ENCODE measurements around the gene EEFSEC.

EEFSEC gene

DNA sequence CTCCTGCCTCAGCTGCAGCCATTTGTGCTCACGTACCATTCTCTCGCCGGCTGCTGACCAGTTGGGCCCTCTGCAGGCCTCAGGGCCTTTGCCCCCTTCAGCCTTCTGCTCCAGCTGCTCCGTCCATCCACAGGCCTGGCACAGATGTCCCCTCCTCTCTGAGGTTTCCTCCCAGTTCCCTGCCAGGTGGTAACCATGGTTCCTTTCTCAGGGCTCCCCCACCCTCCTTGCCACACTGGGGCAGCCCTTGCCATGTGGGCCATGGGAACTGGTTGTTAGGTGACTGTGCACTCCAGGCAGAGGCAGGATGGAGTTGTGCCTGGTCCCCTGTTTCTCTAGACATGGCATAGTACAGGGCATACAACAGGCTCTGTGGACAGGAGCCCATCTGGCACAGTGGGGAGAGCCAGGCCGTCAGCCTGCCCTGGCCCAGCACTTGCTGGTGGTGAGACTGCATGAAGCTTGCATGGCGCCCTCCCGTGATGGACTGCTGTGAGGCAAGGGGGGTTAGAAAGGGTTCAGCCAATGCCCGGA lies 164.5 kb downstream of the EEFSEC start:
- H2AFZ ChIP-seq (ENCODE audit: low read length) = no peak overlapping the region
- H3K9ac ChIP-seq (ENCODE audit: low read length) = no peak overlapping the region
- H3K4me3 ChIP-seq (ENCODE audit: low read length) = no peak overlapping the region
- H3K9me2 ChIP-seq (replicated peaks; ENCODE audit: insufficient read depth, low read length) = no peaks in the 10 kb centered on the region
- H4K20me1 ChIP-seq (ENCODE audit: insufficient read depth, low read length) = no peaks in the 10 kb centered on the region
- no peak for TF ChIP-seq EZH2 (optimal IDR thresholded peaks at IDR 0.05; ENCODE audit: low read depth, low read length)
- TF ChIP-seq, protein P1, sequence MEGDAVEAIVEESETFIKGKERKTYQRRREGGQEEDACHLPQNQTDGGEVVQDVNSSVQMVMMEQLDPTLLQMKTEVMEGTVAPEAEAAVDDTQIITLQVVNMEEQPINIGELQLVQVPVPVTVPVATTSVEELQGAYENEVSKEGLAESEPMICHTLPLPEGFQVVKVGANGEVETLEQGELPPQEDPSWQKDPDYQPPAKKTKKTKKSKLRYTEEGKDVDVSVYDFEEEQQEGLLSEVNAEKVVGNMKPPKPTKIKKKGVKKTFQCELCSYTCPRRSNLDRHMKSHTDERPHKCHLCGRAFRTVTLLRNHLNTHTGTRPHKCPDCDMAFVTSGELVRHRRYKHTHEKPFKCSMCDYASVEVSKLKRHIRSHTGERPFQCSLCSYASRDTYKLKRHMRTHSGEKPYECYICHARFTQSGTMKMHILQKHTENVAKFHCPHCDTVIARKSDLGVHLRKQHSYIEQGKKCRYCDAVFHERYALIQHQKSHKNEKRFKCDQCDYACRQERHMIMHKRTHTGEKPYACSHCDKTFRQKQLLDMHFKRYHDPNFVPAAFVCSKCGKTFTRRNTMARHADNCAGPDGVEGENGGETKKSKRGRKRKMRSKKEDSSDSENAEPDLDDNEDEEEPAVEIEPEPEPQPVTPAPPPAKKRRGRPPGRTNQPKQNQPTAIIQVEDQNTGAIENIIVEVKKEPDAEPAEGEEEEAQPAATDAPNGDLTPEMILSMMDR (IDR thresholded peaks at IDR 0.05; ENCODE audit: low read length) = no peak
- TF ChIP-seq EZH2phosphoT487 (IDR thresholded peaks at IDR 0.05; ENCODE audit: low read length) = no peak
- H3K9me3 ChIP-seq (replicated peaks; ENCODE audit: insufficient read depth, low read length) = no peaks in the 10 kb centered on the region
- H3K27ac ChIP-seq (ENCODE audit: low read length) = no peak overlapping the region
- no peaks in the 10 kb centered on the region for H3K27me3 ChIP-seq (replicated peaks; ENCODE audit: insufficient read depth, low read length)
- H3K79me2 ChIP-seq (ENCODE audit: low read length) = no peaks in the 10 kb centered on the region
- no peaks in the 10 kb centered on the region for H3K4me1 ChIP-seq (ENCODE audit: low read length)
- H3K36me3 ChIP-seq (replicated peaks; ENCODE audit: insufficient read depth, low read length) = no peaks in the 10 kb centered on the region
- H3K4me2 ChIP-seq (ENCODE audit: low read depth, low read length) = no peak overlapping the region
- no peak for DNase-seq
- H3F3A ChIP-seq (ENCODE audit: insufficient read depth, low read length) = no peaks in the 10 kb centered on the region

DNA sequence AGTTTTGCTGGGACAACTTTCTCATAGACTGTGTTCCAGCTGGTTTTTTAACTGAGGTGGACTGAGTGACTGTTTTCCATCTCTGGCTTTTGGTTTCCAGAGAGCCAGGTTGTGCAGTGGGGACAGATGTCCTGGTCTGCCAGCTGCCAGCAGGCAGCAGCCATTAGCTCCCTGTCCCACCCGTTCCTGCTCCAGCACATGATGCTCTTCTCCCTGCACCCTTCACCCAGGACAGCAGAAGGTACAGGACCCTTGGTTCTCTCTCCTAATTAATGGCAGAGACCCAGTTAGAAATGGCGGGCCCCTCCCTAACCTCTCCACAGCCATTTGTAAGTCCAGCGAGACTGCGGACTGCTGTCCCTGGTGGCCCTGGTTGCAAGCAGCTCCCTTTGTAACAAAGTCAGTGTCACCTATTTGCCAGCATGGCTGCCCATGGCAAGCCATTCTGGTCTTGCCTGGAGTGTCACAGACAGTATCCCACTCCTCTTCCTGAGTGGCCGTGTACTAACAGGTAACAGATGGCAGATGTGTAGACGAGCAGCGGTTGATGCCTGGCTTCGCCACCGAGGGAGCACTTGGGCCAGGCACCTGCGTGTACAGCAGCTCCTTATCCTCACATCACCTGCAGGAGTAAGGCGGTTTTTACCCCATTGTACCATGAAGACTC lies 165.1 kb downstream of the EEFSEC start:
- Histone ChIP-seq H3K9ac (ENCODE audit: low read length) (no peak overlapping the region), H3K4me1 (ENCODE audit: low read length) (no peaks in the 10 kb centered on the region), H3K79me2 (ENCODE audit: low read length) (no peaks in the 10 kb centered on the region), H3K9me3 (replicated peaks; ENCODE audit: insufficient read depth, low read length) (no peaks in the 10 kb centered on the region), H3K9me2 (replicated peaks; ENCODE audit: insufficient read depth, low read length) (no peaks in the 10 kb centered on the region), H3K36me3 (replicated peaks; ENCODE audit: insufficient read depth, low read length) (no peaks in the 10 kb centered on the region), H3K27me3 (replicated peaks; ENCODE audit: insufficient read depth, low read length) (no peaks in the 10 kb centered on the region), H3K27ac (ENCODE audit: low read length) (no peak overlapping the region), H2AFZ (ENCODE audit: low read length) (no peak overlapping the region), H4K20me1 (ENCODE audit: insufficient read depth, low read length) (no peaks in the 10 kb centered on the region), H3K4me2 (ENCODE audit: low read depth, low read length) (no peak overlapping the region), H3K4me3 (ENCODE audit: low read length) (no peak overlapping the region), H3F3A (ENCODE audit: insufficient read depth, low read length) (no peaks in the 10 kb centered on the region)
- TF ChIP-seq EZH2phosphoT487 (IDR thresholded peaks at IDR 0.05; ENCODE audit: low read length) = no peak
- TF ChIP-seq, protein P1 (IDR thresholded peaks at IDR 0.05; ENCODE audit: low read length) = no peak
- no peak for TF ChIP-seq EZH2 (optimal IDR thresholded peaks at IDR 0.05; ENCODE audit: low read depth, low read length)
- no peak for DNase-seq

DNA sequence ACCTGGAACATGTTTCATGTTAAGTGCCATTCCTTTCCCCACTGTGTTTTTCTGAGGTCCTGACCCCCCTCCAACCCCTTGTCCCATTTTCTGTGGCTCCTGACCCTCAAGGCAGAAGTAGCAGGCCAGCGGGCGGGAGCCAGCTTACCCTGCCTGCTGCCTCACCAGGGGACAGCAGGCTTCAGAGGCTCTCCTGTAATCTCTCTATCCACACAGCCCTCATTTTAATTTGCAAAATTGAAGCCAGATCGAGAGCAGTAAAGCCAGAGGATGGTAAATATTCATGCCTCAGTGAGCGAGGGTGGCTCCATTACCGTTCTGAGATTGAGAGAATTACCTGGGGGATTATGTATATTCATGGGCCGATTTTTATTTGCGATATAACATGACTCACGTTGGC lies 165.8 kb downstream of the EEFSEC start:
- Histone ChIP-seq H3K27ac (ENCODE audit: low read length) (no peak overlapping the region), H4K20me1 (ENCODE audit: insufficient read depth, low read length) (no peaks in the 10 kb centered on the region), H3K9me3 (replicated peaks; ENCODE audit: insufficient read depth, low read length) (no peaks in the 10 kb centered on the region), H3K79me2 (ENCODE audit: low read length) (no peaks in the 10 kb centered on the region), H3K4me1 (ENCODE audit: low read length) (no peaks in the 10 kb centered on the region), H3K4me2 (ENCODE audit: low read depth, low read length) (no peak overlapping the region), H3K9me2 (replicated peaks; ENCODE audit: insufficient read depth, low read length) (no peaks in the 10 kb centered on the region), H3F3A (ENCODE audit: insufficient read depth, low read length) (no peaks in the 10 kb centered on the region), H3K27me3 (replicated peaks; ENCODE audit: insufficient read depth, low read length) (no peaks in the 10 kb centered on the region), H2AFZ (ENCODE audit: low read length) (no peak overlapping the region), H3K36me3 (replicated peaks; ENCODE audit: insufficient read depth, low read length) (no peaks in the 10 kb centered on the region), H3K4me3 (ENCODE audit: low read length) (no peak overlapping the region), H3K9ac (ENCODE audit: low read length) (no peak overlapping the region)
- DNase-seq = no peak
- TF ChIP-seq, protein P1 (IDR thresholded peaks at IDR 0.05; ENCODE audit: low read length) = no peak
- no peak for TF ChIP-seq EZH2 (optimal IDR thresholded peaks at IDR 0.05; ENCODE audit: low read depth, low read length)
- no peak for TF ChIP-seq EZH2phosphoT487 (IDR thresholded peaks at IDR 0.05; ENCODE audit: low read length)

Data from MM.1S (cell line).